Measurements from ENCODE around the gene SAXO2. TPM values are rescaled to one million over a fixed set of nuclear protein-coding genes. Genes with fewer than 3 reads are reported as not detected.
"Not testable (repeated sequence)": the region's sequence is repeated elsewhere in the genome, so short reads cannot be mapped to it uniquely, and the experiment has no call there.

The SAXO2 gene
- total RNA-seq, 1 donor from 2014 or later: 0.90 TPM

- H3K9me3 Mint-ChIP-seq (ENCODE audit: low read depth): no peaks in the 10 kb centered on the region
- no peak overlapping the region for H3K4me3 Mint-ChIP-seq (ENCODE audit: unreplicated experiment)
- DNase-seq (ENCODE audit: low spot score): peak; percentile 77
- no peaks in the 10 kb centered on the region for H3K4me1 Mint-ChIP-seq (ENCODE audit: low read depth)
- TF ChIP-seq, protein P1, sequence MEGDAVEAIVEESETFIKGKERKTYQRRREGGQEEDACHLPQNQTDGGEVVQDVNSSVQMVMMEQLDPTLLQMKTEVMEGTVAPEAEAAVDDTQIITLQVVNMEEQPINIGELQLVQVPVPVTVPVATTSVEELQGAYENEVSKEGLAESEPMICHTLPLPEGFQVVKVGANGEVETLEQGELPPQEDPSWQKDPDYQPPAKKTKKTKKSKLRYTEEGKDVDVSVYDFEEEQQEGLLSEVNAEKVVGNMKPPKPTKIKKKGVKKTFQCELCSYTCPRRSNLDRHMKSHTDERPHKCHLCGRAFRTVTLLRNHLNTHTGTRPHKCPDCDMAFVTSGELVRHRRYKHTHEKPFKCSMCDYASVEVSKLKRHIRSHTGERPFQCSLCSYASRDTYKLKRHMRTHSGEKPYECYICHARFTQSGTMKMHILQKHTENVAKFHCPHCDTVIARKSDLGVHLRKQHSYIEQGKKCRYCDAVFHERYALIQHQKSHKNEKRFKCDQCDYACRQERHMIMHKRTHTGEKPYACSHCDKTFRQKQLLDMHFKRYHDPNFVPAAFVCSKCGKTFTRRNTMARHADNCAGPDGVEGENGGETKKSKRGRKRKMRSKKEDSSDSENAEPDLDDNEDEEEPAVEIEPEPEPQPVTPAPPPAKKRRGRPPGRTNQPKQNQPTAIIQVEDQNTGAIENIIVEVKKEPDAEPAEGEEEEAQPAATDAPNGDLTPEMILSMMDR (IDR thresholded peaks at IDR 0.05): no peak
- H3K27me3 Mint-ChIP-seq (ENCODE audit: low read depth): no peaks in the 10 kb centered on the region
- no peaks in the 10 kb centered on the region for H3K36me3 Mint-ChIP-seq (ENCODE audit: low read depth)
- H3K27ac Mint-ChIP-seq (ENCODE audit: unreplicated experiment): no peak overlapping the region
These were observed 54.5 kb downstream of the SAXO2 start for GRCh38 chr15:82317091-82317489.

- H3K4me3 Mint-ChIP-seq (ENCODE audit: unreplicated experiment); H3K36me3 Mint-ChIP-seq (ENCODE audit: low read depth); H3K9me3 Mint-ChIP-seq (ENCODE audit: low read depth); H3K27me3 Mint-ChIP-seq (ENCODE audit: low read depth); H3K4me1 Mint-ChIP-seq (ENCODE audit: low read depth); H3K27ac Mint-ChIP-seq (ENCODE audit: unreplicated experiment): not testable (repeated sequence)
- peak; percentile 85 for DNase-seq (ENCODE audit: low spot score)
These were observed 54.9 kb downstream of the SAXO2 start for GRCh38 chr15:82317516-82317915.

- not testable (repeated sequence) for H3K4me1 Mint-ChIP-seq (ENCODE audit: low read depth); H3K27ac Mint-ChIP-seq (ENCODE audit: unreplicated experiment); H3K27me3 Mint-ChIP-seq (ENCODE audit: low read depth); H3K4me3 Mint-ChIP-seq (ENCODE audit: unreplicated experiment); H3K9me3 Mint-ChIP-seq (ENCODE audit: low read depth); H3K36me3 Mint-ChIP-seq (ENCODE audit: low read depth)
- peak; percentile 54 for DNase-seq (ENCODE audit: low spot score)
These were observed 55.7 kb downstream of the SAXO2 start for GRCh38 chr15:82318281-82318680.

DNA sequence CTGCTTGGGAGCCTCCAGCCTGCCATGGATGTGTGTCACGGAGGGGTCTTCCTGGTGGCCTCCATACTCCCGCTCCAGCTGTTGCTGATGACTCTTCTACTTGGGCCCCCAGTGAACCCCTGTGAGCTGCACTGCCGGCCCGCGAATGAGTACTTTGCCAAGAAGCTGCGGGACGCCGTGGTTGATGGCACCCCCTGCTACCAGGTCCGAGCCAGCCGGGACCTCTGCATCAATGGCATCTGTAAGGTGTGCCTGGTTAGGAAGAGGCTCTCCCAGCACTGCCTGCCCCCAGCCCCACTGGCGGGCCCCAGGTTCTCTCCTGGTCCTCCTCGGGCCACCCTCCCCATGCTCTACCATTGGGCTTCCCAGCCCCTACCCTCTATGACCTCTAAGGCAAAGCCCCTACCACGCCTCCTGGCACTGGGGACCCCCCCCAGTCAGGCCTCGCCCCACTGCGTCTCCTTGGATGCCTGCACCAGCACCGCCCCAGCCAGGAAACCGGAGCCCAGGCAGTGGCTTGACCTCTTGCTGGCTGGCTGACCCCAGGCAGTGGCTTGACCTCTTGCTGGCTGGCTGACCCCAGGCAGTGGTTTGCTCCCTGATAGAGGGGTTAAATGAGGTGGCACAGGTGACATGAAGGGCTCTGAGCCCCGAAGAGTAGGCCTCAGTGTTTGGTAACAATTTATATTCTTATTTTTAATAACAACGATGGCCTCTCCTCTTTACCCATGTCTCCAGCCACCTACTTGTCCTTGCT is 57.1 kb downstream of the SAXO2 start:
- H3K27me3 Mint-ChIP-seq (ENCODE audit: low read depth); H3K27ac Mint-ChIP-seq (ENCODE audit: unreplicated experiment); H3K4me3 Mint-ChIP-seq (ENCODE audit: unreplicated experiment); H3K9me3 Mint-ChIP-seq (ENCODE audit: low read depth); H3K4me1 Mint-ChIP-seq (ENCODE audit: low read depth); H3K36me3 Mint-ChIP-seq (ENCODE audit: low read depth): not testable (repeated sequence)
- DNase-seq (ENCODE audit: low spot score): peak; percentile 91

DNA sequence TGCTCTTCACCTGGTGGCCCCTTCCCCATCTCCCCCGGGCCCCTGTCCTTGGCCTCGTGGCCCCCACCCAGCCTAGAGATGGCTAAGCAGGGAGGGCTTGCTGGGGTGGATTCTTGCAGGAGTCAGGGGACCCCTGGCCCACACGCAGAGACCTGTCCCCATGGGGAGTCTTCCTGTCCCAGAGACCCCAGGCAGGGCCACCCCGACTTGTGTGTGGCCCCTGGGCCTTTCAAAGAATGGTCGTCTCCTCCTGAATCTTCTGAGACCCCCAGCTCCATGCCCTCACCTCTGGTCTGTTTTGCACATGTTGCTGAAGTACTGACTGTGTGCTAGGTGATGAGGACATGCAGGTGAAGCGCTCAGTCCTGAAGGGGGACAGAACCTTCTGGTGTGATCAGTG is 58.2 kb downstream of the SAXO2 start:
- not testable (repeated sequence) for H3K27ac Mint-ChIP-seq (ENCODE audit: unreplicated experiment)

GRCh38 chr15:82322488-82322887 is 59.9 kb downstream of the SAXO2 start:
- not testable (repeated sequence) for H3K27me3 Mint-ChIP-seq (ENCODE audit: low read depth); H3K36me3 Mint-ChIP-seq (ENCODE audit: low read depth); DNase-seq (ENCODE audit: low spot score); H3K27ac Mint-ChIP-seq (ENCODE audit: unreplicated experiment); H3K4me1 Mint-ChIP-seq (ENCODE audit: low read depth); H3K4me3 Mint-ChIP-seq (ENCODE audit: unreplicated experiment); H3K9me3 Mint-ChIP-seq (ENCODE audit: low read depth)

More for the DNA sequence above, 58.2 kb downstream of the SAXO2 start:
- not testable (repeated sequence) for H3K9me3 Mint-ChIP-seq (ENCODE audit: low read depth); H3K4me3 Mint-ChIP-seq (ENCODE audit: unreplicated experiment); H3K4me1 Mint-ChIP-seq (ENCODE audit: low read depth); H3K27me3 Mint-ChIP-seq (ENCODE audit: low read depth); H3K36me3 Mint-ChIP-seq (ENCODE audit: low read depth)
- DNase-seq (ENCODE audit: low spot score): peak; percentile 43

DNA sequence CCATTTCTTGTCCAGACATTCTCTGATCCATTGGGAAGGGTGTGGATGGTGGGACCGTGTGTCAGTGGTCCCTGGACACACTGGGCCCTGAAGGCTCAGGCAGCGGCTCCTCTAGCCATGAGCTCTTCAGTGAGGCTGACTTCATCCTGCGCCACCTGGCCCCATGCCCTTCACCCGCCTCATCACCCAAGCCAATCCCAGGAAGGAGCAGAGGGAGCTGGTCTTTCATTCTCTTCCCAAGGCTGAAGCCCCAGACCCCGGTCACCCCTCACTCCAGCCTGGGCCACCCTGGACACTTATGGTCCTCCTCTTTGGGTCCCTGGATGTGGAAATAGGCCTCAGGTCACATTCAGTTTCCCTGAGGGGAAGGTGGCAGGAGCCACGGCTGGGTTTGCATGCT is 62.2 kb downstream of the SAXO2 start:
- not testable (repeated sequence) for H3K27ac Mint-ChIP-seq (ENCODE audit: unreplicated experiment); H3K9me3 Mint-ChIP-seq (ENCODE audit: low read depth); H3K36me3 Mint-ChIP-seq (ENCODE audit: low read depth); H3K27me3 Mint-ChIP-seq (ENCODE audit: low read depth); H3K4me1 Mint-ChIP-seq (ENCODE audit: low read depth); H3K4me3 Mint-ChIP-seq (ENCODE audit: unreplicated experiment)
- DNase-seq (ENCODE audit: low spot score): peak; percentile 51

DNA sequence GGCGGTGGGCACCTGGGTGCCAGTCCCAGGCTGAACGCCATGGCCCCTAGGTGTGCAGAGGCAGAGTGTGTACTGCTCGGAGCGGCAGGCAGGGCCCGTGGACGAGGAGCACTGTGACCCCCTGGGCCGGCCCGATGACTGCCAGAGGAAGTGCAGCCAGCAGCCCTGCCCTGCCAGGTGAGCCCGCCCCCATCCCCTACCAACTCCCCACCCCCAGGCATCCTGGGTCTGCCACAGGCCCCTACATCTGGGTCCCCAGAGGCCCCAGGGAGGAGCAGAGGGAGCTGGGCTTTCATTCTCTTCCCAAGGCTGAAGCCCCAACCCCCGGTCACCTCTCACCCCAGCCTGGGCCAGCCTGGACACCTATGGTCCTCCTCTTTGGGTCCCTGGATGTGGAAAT is 63.0 kb downstream of the SAXO2 start:
- H3K4me3 Mint-ChIP-seq (ENCODE audit: unreplicated experiment); H3K9me3 Mint-ChIP-seq (ENCODE audit: low read depth); H3K4me1 Mint-ChIP-seq (ENCODE audit: low read depth); H3K36me3 Mint-ChIP-seq (ENCODE audit: low read depth); H3K27me3 Mint-ChIP-seq (ENCODE audit: low read depth); H3K27ac Mint-ChIP-seq (ENCODE audit: unreplicated experiment): not testable (repeated sequence)
- DNase-seq (ENCODE audit: low spot score): peak; percentile 64

DNA sequence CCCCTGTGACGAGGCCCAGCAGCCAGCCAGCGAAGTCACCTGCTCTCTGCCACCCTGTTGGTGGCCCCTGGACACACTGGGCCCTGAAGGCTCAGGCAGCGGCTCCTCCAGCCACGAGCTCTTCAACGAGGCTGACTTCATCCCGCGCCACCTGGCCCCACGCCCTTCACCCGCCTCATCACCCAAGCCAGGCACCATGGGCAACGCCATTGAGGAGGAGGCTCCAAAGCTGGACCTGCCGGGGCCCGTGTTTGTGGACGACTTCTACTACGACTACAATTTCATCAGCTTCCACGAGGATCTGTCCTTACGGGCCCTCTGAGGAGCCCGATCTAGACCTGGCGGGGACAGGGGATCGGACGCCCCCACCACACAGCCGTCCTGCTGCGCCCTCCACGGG is 64.3 kb downstream of the SAXO2 start:
- peak; percentile 62 for DNase-seq (ENCODE audit: low spot score)
- H3K4me3 Mint-ChIP-seq (ENCODE audit: unreplicated experiment); H3K4me1 Mint-ChIP-seq (ENCODE audit: low read depth); H3K27ac Mint-ChIP-seq (ENCODE audit: unreplicated experiment); H3K9me3 Mint-ChIP-seq (ENCODE audit: low read depth); H3K36me3 Mint-ChIP-seq (ENCODE audit: low read depth); H3K27me3 Mint-ChIP-seq (ENCODE audit: low read depth): not testable (repeated sequence)

DNA sequence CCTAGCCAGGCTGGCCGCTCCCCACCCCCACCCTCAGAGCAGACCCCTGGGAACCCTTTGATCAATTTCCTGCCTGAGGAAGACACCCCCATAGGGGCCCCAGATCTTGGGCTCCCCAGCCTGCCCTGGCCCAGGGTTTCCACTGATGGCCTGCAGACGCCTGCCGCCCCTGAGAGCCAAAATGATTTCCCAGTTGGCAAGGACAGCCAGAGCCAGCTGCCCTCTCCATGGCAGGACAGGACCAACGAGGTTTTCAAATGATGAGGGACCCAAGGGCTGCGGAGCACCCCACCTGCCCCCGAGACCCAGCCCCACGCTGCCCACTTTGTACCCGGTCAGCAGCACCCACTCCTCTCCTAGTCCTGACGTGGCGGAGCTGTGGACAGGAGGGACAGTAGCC is 64.8 kb downstream of the SAXO2 start:
- not testable (repeated sequence) for H3K27me3 Mint-ChIP-seq (ENCODE audit: low read depth)

DNA sequence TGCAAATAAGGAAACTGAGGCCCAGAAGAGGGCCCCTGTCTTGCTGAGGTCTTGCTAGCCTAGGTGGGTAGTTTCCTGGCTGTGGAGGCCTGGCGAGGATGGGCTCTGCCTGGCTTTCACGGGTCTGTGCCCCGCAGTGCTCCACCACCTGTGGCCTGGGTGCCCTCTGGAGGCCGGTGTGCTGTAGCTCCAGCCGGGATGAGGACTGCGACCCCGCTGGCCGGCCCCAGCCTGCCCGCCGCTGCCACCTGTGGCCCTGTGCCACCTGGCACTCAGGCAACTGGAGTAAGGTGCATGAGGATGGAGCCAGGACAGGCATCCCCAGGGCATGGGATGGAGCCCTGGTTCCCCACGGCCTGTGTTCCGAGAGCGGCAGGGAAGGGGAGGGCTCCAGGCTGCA is 66.4 kb downstream of the SAXO2 start:
- not testable (repeated sequence) for H3K4me3 Mint-ChIP-seq (ENCODE audit: unreplicated experiment); H3K27me3 Mint-ChIP-seq (ENCODE audit: low read depth); H3K9me3 Mint-ChIP-seq (ENCODE audit: low read depth); H3K27ac Mint-ChIP-seq (ENCODE audit: unreplicated experiment); H3K4me1 Mint-ChIP-seq (ENCODE audit: low read depth); H3K36me3 Mint-ChIP-seq (ENCODE audit: low read depth)
- DNase-seq (ENCODE audit: low spot score): peak; percentile 22

More for the DNA sequence above, 64.8 kb downstream of the SAXO2 start:
- DNase-seq (ENCODE audit: low spot score): peak; percentile 32
- not testable (repeated sequence) for H3K4me1 Mint-ChIP-seq (ENCODE audit: low read depth); H3K27ac Mint-ChIP-seq (ENCODE audit: unreplicated experiment); H3K4me3 Mint-ChIP-seq (ENCODE audit: unreplicated experiment); H3K9me3 Mint-ChIP-seq (ENCODE audit: low read depth); H3K36me3 Mint-ChIP-seq (ENCODE audit: low read depth)

DNA sequence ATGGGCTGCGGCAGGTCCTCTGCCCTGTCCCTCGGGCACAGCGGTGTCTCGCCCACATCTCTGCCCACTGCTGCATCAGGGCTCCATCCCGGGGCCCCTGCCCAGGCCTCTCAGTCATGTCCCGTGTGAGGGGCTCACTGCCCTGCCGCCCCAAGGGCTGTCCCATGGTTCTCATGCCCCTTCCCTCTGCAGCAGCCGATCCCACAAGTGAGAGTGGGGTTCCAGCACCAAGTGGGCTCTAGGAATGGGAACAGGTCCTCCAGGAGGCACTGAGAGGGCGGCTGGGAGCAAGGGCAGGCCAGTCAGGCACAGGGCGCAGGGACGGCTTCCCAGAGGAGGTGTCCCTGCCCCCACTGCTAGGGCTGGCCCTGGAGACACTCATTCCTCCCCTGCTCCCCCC is 68.3 kb downstream of the SAXO2 start:
- not testable (repeated sequence) for H3K36me3 Mint-ChIP-seq (ENCODE audit: low read depth); H3K27ac Mint-ChIP-seq (ENCODE audit: unreplicated experiment); H3K4me3 Mint-ChIP-seq (ENCODE audit: unreplicated experiment); H3K4me1 Mint-ChIP-seq (ENCODE audit: low read depth); H3K9me3 Mint-ChIP-seq (ENCODE audit: low read depth); H3K27me3 Mint-ChIP-seq (ENCODE audit: low read depth)
- DNase-seq (ENCODE audit: low spot score): peak; percentile 29
